Panc1 (cell line): Measurements from ENCODE around the gene OBP2A. TPM values are rescaled to one million over a fixed set of nuclear protein-coding genes. Genes with fewer than 3 reads are reported as not detected.

Experiments
- ATAC-seq: fragments of 200-7000 bp; cut with Tn5 transposase; 2 replicates; pipeline ENCODE4 v1.9.1; 2020; ENCODE audit warnings: mild to moderate bottlenecking, moderate library complexity
- BruUV-seq: library from RNA; stranded (reverse); fragments of 400-500 nt; replicated peaks from 2 replicates; lab custom pipeline; 2021; lab: Mats Ljungman, UMichigan
- CTCF ChIA-PET: fragments of 300-600 bp; sonication (Branson Sonifier 250); formaldehyde crosslinking; loops from one replicate; lab custom pipeline; 2022; ENCODE audit warnings: antibody characterized with exemption; lab: Charles Lee
- POLR2A ChIA-PET: fragments of 300-600 bp; sonication (Branson Sonifier 250); formaldehyde crosslinking; loops from one replicate; lab custom pipeline; 2022; ENCODE audit warnings: antibody characterized with exemption; lab: Charles Lee
- DNase-seq: peaks from one replicate; pipeline ENCODE4 v3.0.0-alpha.2; 2010; ENCODE audit warnings: low read depth, low spot score
- H3K27ac ChIP-seq: 2 replicates; pipeline ENCODE4 v1.5.1; 2011; ENCODE audit warnings: mild to moderate bottlenecking, low read length, inconsistent platforms
- H3K27me3 ChIP-seq: fragments of 200-500 bp; sonication (Bioruptor generic); 2 replicates; pipeline ENCODE4 v1.6.0; 2014; ENCODE audit warnings: low read length, inconsistent platforms; ENCODE audit not compliant: control insufficient read depth, insufficient read depth
- H3K36me3 ChIP-seq: fragments of 200-500 bp; sonication (Bioruptor generic); 2 replicates; pipeline ENCODE4 v1.5.1; 2014; ENCODE audit warnings: inconsistent platforms, mild to moderate bottlenecking, low read length, moderate library complexity; ENCODE audit not compliant: control insufficient read depth, insufficient read depth
- H3K4me1 ChIP-seq: 2 replicates; pipeline ENCODE4 v1.5.1; 2011; ENCODE audit warnings: inconsistent platforms, mild to moderate bottlenecking, low read length, moderate library complexity; ENCODE audit not compliant: control insufficient read depth, insufficient read depth
- H3K4me3 ChIP-seq, 2 experiments: 2 replicates each; pipeline ENCODE4 v1.5.1; 2011 to 2012; ENCODE audit warnings: low read depth in 2 of 2, low read length in 2 of 2, mild to moderate bottlenecking in 2 of 2, inconsistent platforms in 1 of 2, moderate library complexity in 1 of 2
- H3K9me3 ChIP-seq: fragments of 200-500 bp; sonication (Bioruptor generic); 2 replicates; pipeline ENCODE4 v1.5.1; 2014; ENCODE audit warnings: low read depth, mild to moderate bottlenecking, inconsistent platforms, low read length, moderate library complexity; ENCODE audit not compliant: control insufficient read depth, insufficient read depth
- CTCF ChIP-seq: fragments of 450-650 bp; IDR thresholded peaks from 2 replicates; pipeline ENCODE4 v1.5.1; 2017; ENCODE audit warnings: mild to moderate bottlenecking
- POLR2AphosphoS5 ChIP-seq: IDR thresholded peaks from 2 replicates; pipeline ENCODE4 v1.6.1; 2012; ENCODE audit warnings: mild to moderate bottlenecking, low read depth, low read length, moderate library complexity
- REST ChIP-seq, 2 experiments: IDR thresholded peaks; 2 replicates each; pipeline ENCODE4 v1.6.1; 2011 to 2012; ENCODE audit warnings: low read depth in 2 of 2, control low read depth in 1 of 2, low read length in 1 of 2, mild to moderate bottlenecking in 1 of 2, moderate library complexity in 1 of 2; ENCODE audit not compliant: insufficient read depth in 1 of 2
- SIN3A ChIP-seq: IDR thresholded peaks from 2 replicates; pipeline ENCODE4 v1.6.1; 2012; ENCODE audit warnings: low read depth, mild to moderate bottlenecking, low read length, moderate library complexity, borderline replicate concordance; ENCODE audit not compliant: insufficient read depth
- TCF7L2 ChIP-seq: IDR thresholded peaks from 2 replicates; pipeline ENCODE4 v1.6.1; 2011; ENCODE audit warnings: mild to moderate bottlenecking, low read depth, low read length, inconsistent platforms
- in situ Hi-C: cut with HindIII; loops from 2 replicates; pipeline ENCODE4 v1.10.0; 2016; ENCODE audit warnings: low sequenced_read_pairs, low pct_unique_long_range_greater_than_20kb
- intact Hi-C: fragments of 100-400 bp; cut with micrococcal nuclease; formaldehyde crosslinking; loops from one replicate; pipeline ENCODE4 v1.10.0; 2022; ENCODE audit not compliant: unreplicated experiment
- total RNA-seq: library from RNA; stranded (reverse); gene quantifications from one replicate; pipeline ENCODE4 v1.2.1, GENCODE V29; 2021; ENCODE audit not compliant: unreplicated experiment

Gene OBP2A
- total RNA-seq, 1 experiment from 2014 or later: not detected

GRCh38 chr9:135505406-135506187, 40.3 kb upstream of the OBP2A start:
- Histone ChIP-seq H3K4me1 (peaks cover 4% of the 10 kb centered on the region), H3K27me3 (no peaks in the 10 kb centered on the region), H3K27ac (no peak overlapping the region), H3K36me3 (peaks cover 4% of the 10 kb centered on the region; the same call in 1 of the 2 replicates), H3K4me3 (no peak overlapping the region), H3K9me3 (no peaks in the 10 kb centered on the region)
- ATAC-seq (no peak), DNase-seq (no peak)
- ChIA-PET POLR2A (no interaction called here), CTCF (interaction anchor here (0.5 to 0.7 kb wide), 2 partner anchors 39 to 274 kb away, joined by 4 to 10 read pairs; no protein-coding TSS in a partner anchor)
- BruUV-seq: no TSS peak
- intact Hi-C loops (no loop called here), in situ Hi-C loops (no loop called here)
- TF ChIP-seq REST (IDR thresholded peaks at IDR 0.05; ENCODE audit: insufficient read depth in 1 of 2, low read depth in 2 of 2, low read length in 1 of 2) (no peak), CTCF (no peak), TCF7L2 (no peak), POLR2AphosphoS5 (no peak), SIN3A (no peak)

- BruUV-seq: no TSS peak
- Histone ChIP-seq H3K9me3 (no peaks in the 10 kb centered on the region), H3K36me3 (peaks cover 3% of the 10 kb centered on the region; the same call in 1 of the 2 replicates), H3K27ac (no peak overlapping the region), H3K4me1 (peaks cover 4% of the 10 kb centered on the region), H3K27me3 (no peaks in the 10 kb centered on the region), H3K4me3 (no peak overlapping the region)
- no peak for DNase-seq
- TF ChIP-seq REST (IDR thresholded peaks at IDR 0.05; ENCODE audit: insufficient read depth in 1 of 2, low read depth in 2 of 2, low read length in 1 of 2) (no peak), TCF7L2 (no peak), CTCF (no peak), SIN3A (no peak), POLR2AphosphoS5 (no peak)
- ChIA-PET POLR2A (no interaction called here), CTCF (interaction anchor here (0.7 kb wide), 1 partner anchor 40 kb away, joined by 4 read pairs; no protein-coding TSS in a partner anchor)
- intact Hi-C loops (no loop called here), in situ Hi-C loops (no loop called here)
- peak; percentile 40; the same call in 1 of the 2 replicates for ATAC-seq
Observed at GRCh38 chr9:135506327-135507103, 39.4 kb upstream of the OBP2A start.
